HG02642 (cell line): ENCODE measurements around the gene RIC8B.

Experiments
- ATAC-seq: cut with Tn5 transposase; IDR thresholded peaks from one replicate; pipeline ENCODE4 v1.9.1; 2021; ENCODE audit warnings: mild to moderate bottlenecking; ENCODE audit not compliant: unreplicated experiment, poor library complexity

RIC8B gene

GRCh38 chr12:106791531-106791930, 17.0 kb downstream of the RIC8B start:
- no peak for ATAC-seq

GRCh38 chr12:106794369-106794768, 19.9 kb downstream of the RIC8B start:
- ATAC-seq, result no peak

GRCh38 chr12:106801167-106801708, 26.8 kb downstream of the RIC8B start:
- no peak for ATAC-seq

- no peak for ATAC-seq
Measured at GRCh38 chr12:106801830-106802533, 27.5 kb downstream of the RIC8B start.

GRCh38 chr12:106804668-106805067, 30.2 kb downstream of the RIC8B start:
- ATAC-seq, result no peak

- ATAC-seq, result no peak
Measured at GRCh38 chr12:106814714-106815113, 40.2 kb downstream of the RIC8B start.

- ATAC-seq, result no peak
Measured at GRCh38 chr12:106815741-106816140, 41.3 kb downstream of the RIC8B start.

- no peak for ATAC-seq
Measured at GRCh38 chr12:106816231-106816630, 41.7 kb downstream of the RIC8B start.

GRCh38 chr12:106819991-106820390, 45.5 kb downstream of the RIC8B start:
- ATAC-seq, result no peak

GRCh38 chr12:106831699-106832098, 57.2 kb downstream of the RIC8B start:
- ATAC-seq, result no peak

GRCh38 chr12:106837782-106838181, 63.3 kb downstream of the RIC8B start:
- ATAC-seq, result no peak

GRCh38 chr12:106839333-106839732, 64.9 kb downstream of the RIC8B start:
- no peak for ATAC-seq

GRCh38 chr12:106840243-106840642, 65.8 kb downstream of the RIC8B start:
- no peak for ATAC-seq

GRCh38 chr12:106841510-106842302, 67.2 kb downstream of the RIC8B start:
- no peak for ATAC-seq

- ATAC-seq, result no peak
Measured at GRCh38 chr12:106845902-106846301, 71.4 kb downstream of the RIC8B start.

- ATAC-seq, result no peak
Measured at GRCh38 chr12:106847861-106848260, 73.4 kb downstream of the RIC8B start.

- no peak for ATAC-seq
Measured at GRCh38 chr12:106851306-106851705, 76.8 kb downstream of the RIC8B start.

GRCh38 chr12:106854723-106855122, 80.2 kb downstream of the RIC8B start:
- ATAC-seq, result no peak

- ATAC-seq, result no peak
Measured at GRCh38 chr12:106855221-106855758, 80.8 kb downstream of the RIC8B start.

- ATAC-seq, result no peak
Measured at GRCh38 chr12:106861984-106862916, 87.8 kb downstream of the RIC8B start.
